ENCODE measurements around the gene CSPG5. TPM values are rescaled to one million over a fixed set of nuclear protein-coding genes. Genes with fewer than 3 reads are reported as not detected.
A peak's percentile ranks its signal among the peaks of the same experiment; 100 is the strongest.

Gene CSPG5
- total RNA-seq, 4 donors from 2014 or later = 0.54 to 1.8 (median 0.68) TPM

GRCh38 chr3:47533996-47534454 is 44.6 kb downstream of the CSPG5 start:
- intact Hi-C loops (cut with DNase I) = no loop called here
- Histone ChIP-seq H3K4me1 (no peaks in the 10 kb centered on the region), H3K27me3 (no peaks in the 10 kb centered on the region), H3K9me3 (no peaks in the 10 kb centered on the region), H3K36me3 (no peaks in the 10 kb centered on the region), H3K27ac (no peak overlapping the region), H3K4me3 (replicated peaks in 1 of 3) (no peak overlapping the region)
- no peak for DNase-seq
- WGBS, 2 donors = 70 to 75% methylated on average over 5 of the region's 5 CpGs
- no peak for TF ChIP-seq CTCF (IDR thresholded peaks at IDR 0.05)
- no peak for TF ChIP-seq POLR2A (IDR thresholded peaks at IDR 0.05)

GRCh38 chr3:47533481-47533880 is 45.2 kb downstream of the CSPG5 start:
- TF ChIP-seq POLR2A (IDR thresholded peaks at IDR 0.05) (no peak), CTCF (IDR thresholded peaks at IDR 0.05) (no peak)
- Histone ChIP-seq H3K36me3 (no peaks in the 10 kb centered on the region), H3K4me3 (replicated peaks in 1 of 3) (no peak overlapping the region), H3K9me3 (no peaks in the 10 kb centered on the region), H3K27ac (no peak overlapping the region), H3K4me1 (no peaks in the 10 kb centered on the region), H3K27me3 (no peaks in the 10 kb centered on the region)
- DNase-seq = no peak
- intact Hi-C loops (cut with DNase I) = no loop called here
- 94 to 96% methylated on average over 2 of the region's 2 CpGs for WGBS, 2 donors

GRCh38 chr3:47527952-47528725 is 50.5 kb downstream of the CSPG5 start:
- 73 to 75% methylated on average over 6 of the region's 6 CpGs for WGBS, 2 donors
- H3K27me3 ChIP-seq = no peaks in the 10 kb centered on the region
- TF ChIP-seq CTCF (IDR thresholded peaks at IDR 0.05) = no peak
- no peak for TF ChIP-seq POLR2A (IDR thresholded peaks at IDR 0.05)
- peak overlapping the region in 1 of 3 donors; percentile 49 for H3K27ac ChIP-seq
- H3K36me3 ChIP-seq = no peaks in the 10 kb centered on the region
- H3K9me3 ChIP-seq = no peaks in the 10 kb centered on the region
- no peak overlapping the region for H3K4me3 ChIP-seq (replicated peaks in 1 of 3)
- intact Hi-C loops (cut with DNase I) = no loop called here
- no peak for DNase-seq
- peaks cover 13 to 15% of the 10 kb centered on the region in 2 donors for H3K4me1 ChIP-seq

- WGBS, 2 donors = 88 to 95% methylated on average over 4 of the region's 4 CpGs
- H3K27me3 ChIP-seq = no peaks in the 10 kb centered on the region
- no peak overlapping the region for H3K4me3 ChIP-seq (replicated peaks in 1 of 3)
- no peak for DNase-seq
- H3K4me1 ChIP-seq = peaks cover 15 to 19% of the 10 kb centered on the region in 2 donors
- H3K9me3 ChIP-seq = no peaks in the 10 kb centered on the region
- H3K27ac ChIP-seq = no peak overlapping the region
- H3K36me3 ChIP-seq = no peaks in the 10 kb centered on the region
- intact Hi-C loops (cut with DNase I) = no loop called here
- TF ChIP-seq CTCF (IDR thresholded peaks at IDR 0.05) (no peak), POLR2A (IDR thresholded peaks at IDR 0.05) (no peak)
These were observed 53.0 kb downstream of the CSPG5 start for GRCh38 chr3:47525617-47526016.

- DNase-seq = peak; percentile 42 to 66
- Histone ChIP-seq H3K4me1 (peaks cover 15 to 19% of the 10 kb centered on the region in 2 donors), H3K27ac (peak overlapping the region in 2 of 3 donors; percentile 6 to 76), H3K27me3 (no peaks in the 10 kb centered on the region), H3K4me3 (replicated peaks in 1 of 3) (no peak overlapping the region), H3K36me3 (no peaks in the 10 kb centered on the region), H3K9me3 (no peaks in the 10 kb centered on the region)
- WGBS, 2 donors = 50 to 67% methylated on average over 4 of the region's 4 CpGs
- intact Hi-C loops (cut with DNase I) = no loop called here
- TF ChIP-seq POLR2A (IDR thresholded peaks at IDR 0.05) (no peak), CTCF (IDR thresholded peaks at IDR 0.05) (no peak)
These were observed 55.2 kb downstream of the CSPG5 start for GRCh38 chr3:47523310-47524073.
